Activated CD4-positive, alpha-beta T cell treated with anti-CD3 and anti-CD28 coated beads, Interleukin-2, amount 50 U/mL, for 16 hours (primary cell): ENCODE data around the gene MAB21L3.

Experiments used
- DNase-seq: peaks from one replicate; pipeline ENCODE4 v3.0.0-alpha.2; 2020

MAB21L3 gene

GRCh38 chr1:116166655-116167054 lies 55.5 kb downstream of the MAB21L3 start:
- no peak for DNase-seq

DNA sequence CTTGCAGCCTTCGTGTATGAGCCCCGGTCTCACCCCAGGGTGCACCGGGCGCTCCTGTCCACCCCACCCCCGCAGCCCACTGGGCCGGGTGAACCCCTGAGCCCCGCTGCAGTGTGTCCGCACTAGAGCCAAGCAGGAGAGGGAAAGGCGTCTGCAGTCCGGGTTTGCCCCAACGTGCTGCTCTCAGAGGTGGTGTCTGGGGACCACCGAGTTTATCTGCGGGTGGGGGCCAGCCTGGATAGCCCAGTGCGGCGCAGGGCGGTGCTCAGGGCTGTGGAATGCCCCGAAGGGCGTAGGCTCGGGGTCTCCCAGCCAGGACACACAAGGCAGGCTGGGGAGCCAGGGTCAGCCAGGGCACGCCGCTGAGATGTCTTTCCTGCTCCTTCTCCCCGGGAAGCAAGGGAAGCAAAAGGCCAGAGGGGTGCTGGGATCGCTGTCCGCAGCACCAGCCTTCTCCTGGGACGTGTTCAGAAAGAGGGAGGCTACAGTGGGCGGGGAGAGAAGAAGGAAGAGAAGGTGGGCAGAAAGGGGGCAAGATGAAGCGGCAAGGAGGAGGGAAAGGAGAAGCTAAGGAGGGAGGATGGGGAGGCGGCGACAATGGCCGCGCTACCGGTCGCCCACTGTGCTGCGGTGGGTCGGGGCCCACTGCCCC lies 56.6 kb downstream of the MAB21L3 start:
- DNase-seq = no peak

DNA sequence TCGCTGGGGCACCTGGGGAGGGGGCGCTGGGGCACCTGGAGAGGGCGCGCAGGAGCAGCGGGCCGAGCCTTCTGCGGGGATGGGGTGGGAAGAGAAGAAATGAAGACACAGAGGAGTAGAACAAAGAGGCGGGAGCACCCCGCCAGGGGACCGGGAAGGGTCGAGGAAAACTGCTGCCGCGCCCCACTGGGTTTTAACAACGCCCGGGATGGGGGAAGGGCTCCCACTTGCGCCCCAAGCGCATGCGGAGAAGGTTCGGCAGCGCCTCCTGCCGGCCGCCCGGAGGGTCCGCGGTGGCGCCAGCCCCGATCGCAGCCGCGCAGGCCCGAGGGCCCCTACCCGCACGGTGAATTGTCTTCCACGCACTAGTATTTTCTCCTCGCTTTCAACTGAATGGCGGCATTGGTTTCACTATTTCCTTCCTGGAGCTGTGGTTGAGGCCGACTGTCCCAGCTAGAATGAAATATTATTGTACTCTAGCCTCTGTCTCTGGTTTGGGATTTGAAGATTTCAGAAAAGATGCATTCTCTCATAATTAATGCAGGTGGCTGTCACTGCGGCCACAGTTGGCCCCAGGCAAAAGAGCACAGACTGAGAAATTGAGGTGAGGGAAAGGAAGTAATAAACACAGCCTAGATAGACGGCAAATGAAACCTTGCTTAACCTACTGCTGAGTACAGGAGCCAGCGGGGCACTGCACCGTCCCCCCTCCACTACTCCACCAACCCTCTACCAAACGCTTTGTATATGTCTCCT lies 57.3 kb downstream of the MAB21L3 start:
- peak; percentile 77 for DNase-seq

- DNase-seq = no peak
Measured at GRCh38 chr1:116169898-116170297, 58.7 kb downstream of the MAB21L3 start.

GRCh38 chr1:116170721-116171589 lies 59.8 kb downstream of the MAB21L3 start:
- DNase-seq = no peak

- DNase-seq = no peak
Measured at GRCh38 chr1:116172666-116173065, 61.5 kb downstream of the MAB21L3 start.

GRCh38 chr1:116175611-116176010 lies 64.4 kb downstream of the MAB21L3 start:
- DNase-seq = no peak

DNA sequence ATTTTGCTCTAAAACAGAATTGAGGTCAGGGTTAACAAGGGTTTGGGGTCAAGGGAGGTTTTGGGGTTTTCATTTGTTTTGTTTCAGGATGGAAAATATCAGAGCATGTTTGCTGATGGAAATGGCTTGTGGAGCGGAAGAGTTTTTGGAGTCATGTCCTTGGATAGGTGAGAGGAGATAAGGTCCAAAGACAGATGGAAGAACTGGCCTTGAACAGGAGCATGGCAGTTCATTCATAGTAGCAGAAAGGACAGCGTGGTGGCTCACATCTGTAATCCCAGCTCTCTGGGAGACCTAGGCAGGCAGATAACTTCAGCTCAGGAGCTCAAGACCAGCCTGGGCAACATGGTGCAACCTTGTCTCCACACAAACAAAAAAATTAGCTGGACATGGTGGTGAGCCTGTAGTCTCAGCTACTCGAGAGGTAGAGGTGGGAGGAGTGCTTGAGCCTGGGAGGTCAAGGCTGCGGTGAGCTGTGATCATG lies 65.1 kb downstream of the MAB21L3 start:
- DNase-seq = no peak

DNA sequence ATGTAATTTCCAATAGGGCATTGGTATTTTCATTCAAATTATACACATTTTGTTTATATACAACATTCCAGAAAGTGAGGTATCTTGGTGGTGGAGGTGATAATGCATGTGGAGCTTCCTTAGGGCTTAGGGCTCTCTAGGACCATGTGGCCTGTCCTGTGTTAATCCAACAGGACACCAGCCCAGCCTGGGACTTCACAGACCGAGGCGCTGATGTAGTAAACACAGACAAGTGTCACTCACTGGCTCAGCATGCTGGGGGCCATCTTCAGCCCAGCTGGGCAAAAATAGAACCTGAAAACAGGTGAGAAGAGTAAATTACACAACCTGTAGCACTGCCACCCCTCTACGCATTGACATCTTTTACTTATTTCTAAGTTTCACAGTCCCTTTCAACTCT lies 66.7 kb downstream of the MAB21L3 start:
- no peak for DNase-seq

- DNase-seq = no peak
Measured at GRCh38 chr1:116178837-116179236, 67.6 kb downstream of the MAB21L3 start.

DNA sequence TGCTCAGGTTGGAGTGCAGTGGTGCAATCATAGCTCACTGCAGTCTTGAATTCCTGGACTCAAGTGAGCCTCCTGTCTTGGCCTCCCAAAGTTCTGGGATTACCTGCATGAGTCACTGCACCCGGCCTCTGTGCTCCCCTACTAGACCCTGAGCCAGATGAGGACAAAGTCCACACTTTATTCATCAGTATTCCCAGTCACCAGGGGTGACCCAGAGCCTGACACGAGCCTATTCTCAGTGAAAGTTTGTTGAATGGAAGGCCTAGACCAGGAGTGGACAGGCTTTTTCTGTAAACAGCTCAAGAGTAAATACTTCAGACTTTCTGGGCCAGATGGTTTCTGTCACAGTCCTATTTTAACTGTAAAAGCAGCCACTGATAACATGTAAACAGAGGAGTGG lies 68.2 kb downstream of the MAB21L3 start:
- no peak for DNase-seq

DNA sequence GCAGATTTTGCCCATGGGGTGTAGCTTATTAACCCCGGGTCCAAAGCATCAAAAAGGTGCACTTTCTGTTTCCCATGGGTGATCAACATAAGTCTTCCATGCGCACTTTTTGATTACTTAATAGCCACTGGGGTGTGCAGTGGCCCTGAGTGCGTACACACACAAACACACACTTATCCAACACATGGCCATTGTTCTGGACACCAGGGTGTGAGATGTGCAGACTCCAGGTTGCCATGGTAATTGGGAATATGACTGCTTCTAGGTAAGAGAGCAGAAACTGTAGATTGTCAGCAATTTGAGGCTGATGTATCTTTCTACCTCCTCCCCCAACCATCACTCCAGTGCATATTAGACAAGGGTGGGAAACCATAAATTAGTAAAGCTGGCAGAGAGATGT lies 68.8 kb downstream of the MAB21L3 start:
- no peak for DNase-seq

GRCh38 chr1:116182019-116182714 lies 71.0 kb downstream of the MAB21L3 start:
- DNase-seq = no peak
